Breast epithelium (tissue), 3 donors: ENCODE results near the gene EIPR1.

Experiments
- CTCF ChIP-seq, 3 donors: fragments of 450-650 bp; IDR thresholded peaks; one replicate each; pipeline ENCODE4 v1.5.1; 2016 to 2017; ENCODE audit warnings: antibody characterized with exemption in 3 of 3, mild to moderate bottlenecking in 3 of 3, moderate library complexity in 3 of 3
- POLR2A ChIP-seq: fragments of 450-650 bp; IDR thresholded peaks from one replicate; pipeline ENCODE4 v1.6.1; 2016; ENCODE audit warnings: antibody characterized with exemption, mild to moderate bottlenecking, moderate library complexity
- POLR2AphosphoS5 ChIP-seq, 3 donors: sonication (generic); formaldehyde crosslinking; IDR thresholded peaks; one replicate each; pipeline ENCODE4 v1.6.1; 2017; ENCODE audit warnings: antibody characterized with exemption in 3 of 3

- TF ChIP-seq CTCF (IDR thresholded peaks at IDR 0.05) (no peak), POLR2AphosphoS5 (IDR thresholded peaks at IDR 0.05) (no peak), POLR2A (no peak)
These were observed 184.7 kb downstream of the EIPR1 start for GRCh38 chr2:3192920-3193319.
